Ovary (tissue), 3 donors: Measurements from ENCODE around the gene GRXCR1.

Source experiments
- EP300 ChIP-seq: sonication (generic); formaldehyde crosslinking; IDR thresholded peaks from one replicate; pipeline ENCODE4 v1.6.1; 2017; ENCODE audit warnings: antibody characterized with exemption
- POLR2A ChIP-seq: fragments of 450-650 bp; IDR thresholded peaks from one replicate; pipeline ENCODE4 v1.6.1; 2017; ENCODE audit warnings: antibody characterized with exemption, mild to moderate bottlenecking, moderate library complexity
- TF ChIP-seq, protein P1 (sequence below), 3 donors: fragments of 450-650 bp in 2 of 3; fragments of 200-600 bp in 1 of 3; IDR thresholded peaks; one replicate each; pipeline versions ENCODE4 v1.5.1 to v1.8.0; 2016 to 2022; ENCODE audit warnings: antibody characterized with exemption in 3 of 3, mild to moderate bottlenecking in 1 of 3
- donor health status: DM: no; HTN: no; CAD: no.

DNA sequence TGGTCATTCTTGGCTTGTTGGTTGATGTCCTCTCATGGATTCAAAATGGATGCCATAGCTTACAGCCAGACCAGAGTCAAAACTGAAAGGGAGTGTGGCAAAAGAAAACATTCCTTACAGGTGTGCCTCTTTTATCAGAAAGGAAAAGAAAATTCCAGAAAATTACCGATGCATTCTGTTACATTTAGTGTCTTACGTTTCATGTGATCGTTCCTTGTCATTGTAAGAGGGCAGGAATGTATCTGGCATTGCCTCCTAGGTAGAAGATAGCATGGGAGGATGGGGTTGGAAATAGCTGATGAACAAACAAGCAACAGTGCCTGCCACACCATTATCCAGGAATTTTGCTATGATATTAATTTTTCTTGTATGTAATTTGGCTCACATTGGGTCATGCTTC is 13.1 kb downstream of the GRXCR1 start:
- TF ChIP-seq, protein P1, sequence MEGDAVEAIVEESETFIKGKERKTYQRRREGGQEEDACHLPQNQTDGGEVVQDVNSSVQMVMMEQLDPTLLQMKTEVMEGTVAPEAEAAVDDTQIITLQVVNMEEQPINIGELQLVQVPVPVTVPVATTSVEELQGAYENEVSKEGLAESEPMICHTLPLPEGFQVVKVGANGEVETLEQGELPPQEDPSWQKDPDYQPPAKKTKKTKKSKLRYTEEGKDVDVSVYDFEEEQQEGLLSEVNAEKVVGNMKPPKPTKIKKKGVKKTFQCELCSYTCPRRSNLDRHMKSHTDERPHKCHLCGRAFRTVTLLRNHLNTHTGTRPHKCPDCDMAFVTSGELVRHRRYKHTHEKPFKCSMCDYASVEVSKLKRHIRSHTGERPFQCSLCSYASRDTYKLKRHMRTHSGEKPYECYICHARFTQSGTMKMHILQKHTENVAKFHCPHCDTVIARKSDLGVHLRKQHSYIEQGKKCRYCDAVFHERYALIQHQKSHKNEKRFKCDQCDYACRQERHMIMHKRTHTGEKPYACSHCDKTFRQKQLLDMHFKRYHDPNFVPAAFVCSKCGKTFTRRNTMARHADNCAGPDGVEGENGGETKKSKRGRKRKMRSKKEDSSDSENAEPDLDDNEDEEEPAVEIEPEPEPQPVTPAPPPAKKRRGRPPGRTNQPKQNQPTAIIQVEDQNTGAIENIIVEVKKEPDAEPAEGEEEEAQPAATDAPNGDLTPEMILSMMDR (IDR thresholded peaks at IDR 0.05): no peak
- TF ChIP-seq POLR2A (no peak), EP300 (no peak)
